Upper lobe of right lung (tissue), 1 donor: ENCODE measurements around the gene SAAL1. TPM values are rescaled to one million over a fixed set of nuclear protein-coding genes. Genes with fewer than 3 reads are reported as not detected.

ENCODE experiments used
- ATAC-seq: fragments of 200-7000 bp; cut with Tn5 transposase; one replicate; pipeline ENCODE4 v1.9.1; 2020; ENCODE audit warnings: mild to moderate bottlenecking, moderate library complexity
- DNase-seq: peaks from one replicate; pipeline ENCODE4 v3.0.0-alpha.2; 2020
- H3K27ac ChIP-seq: fragments of 200-600 bp; one replicate; pipeline ENCODE4 v1.8.0; 2022
- H3K27me3 ChIP-seq: fragments of 200-600 bp; one replicate; pipeline ENCODE4 v1.8.0; 2022; ENCODE audit warnings: mild to moderate bottlenecking
- H3K36me3 ChIP-seq: fragments of 200-600 bp; one replicate; pipeline ENCODE4 v1.8.0; 2022
- H3K4me1 ChIP-seq: fragments of 200-600 bp; one replicate; pipeline ENCODE4 v1.8.0; 2022
- H3K4me3 ChIP-seq: fragments of 200-600 bp; one replicate; pipeline ENCODE4 v1.8.0; 2022; ENCODE audit warnings: mild to moderate bottlenecking
- H3K9me3 ChIP-seq: fragments of 200-600 bp; one replicate; pipeline ENCODE4 v1.8.0; 2022
- intact Hi-C: fragments of 100-400 bp; cut with DNase I; formaldehyde crosslinking; loops from one replicate; pipeline ENCODE4 v1.11.0; 2022
- total RNA-seq: library from RNA; stranded (reverse); fragmentation: NEBNext Ultra II Directional; extraction: Animal tissue kit (Norgen Biotek cat#: 25700); gene quantifications from one replicate; pipeline ENCODE4 v1.2.1, GENCODE V29; 2021
- TF ChIP-seq, protein P1 (sequence below): fragments of 200-600 bp; IDR thresholded peaks from one replicate; pipeline ENCODE4 v1.8.0; 2022; ENCODE audit warnings: antibody characterized with exemption
- donor health status: DM: no; HTN: yes; CAD: no; lungs with severe emphysema.

The SAAL1 gene
- total RNA-seq, 1 donor from 2014 or later, result 8.8 TPM

DNA sequence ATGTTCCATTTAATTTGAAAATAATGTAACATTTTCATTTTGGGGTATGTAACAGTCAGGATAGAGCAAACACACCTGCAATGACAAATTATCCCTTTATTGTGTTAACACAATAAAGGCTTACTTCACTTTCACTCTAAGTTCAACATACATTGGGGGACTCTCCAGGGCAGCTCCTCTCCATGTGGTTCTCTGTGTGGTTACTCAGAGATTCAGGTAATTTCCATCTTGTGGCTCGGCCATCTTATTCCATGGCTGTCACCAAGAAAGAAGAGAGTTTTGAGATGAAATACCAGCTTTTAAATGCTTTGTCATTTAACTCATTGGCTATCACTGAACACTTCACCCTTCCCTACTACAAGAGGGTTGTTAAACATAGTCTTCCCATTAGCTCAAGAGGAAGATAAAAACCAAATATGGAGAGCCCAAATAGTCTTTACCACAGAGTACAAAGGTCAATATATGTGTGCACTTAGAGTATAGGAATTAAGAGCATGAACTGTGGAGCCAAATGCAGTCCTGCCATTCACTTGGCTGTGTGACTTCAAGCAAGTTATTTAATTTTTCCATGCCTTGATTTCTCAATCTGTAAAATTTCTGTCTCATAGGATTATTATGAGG is 49.2 kb downstream of the SAAL1 start:
- H3K4me1 ChIP-seq, result no peaks in the 10 kb centered on the region
- TF ChIP-seq, protein P1, sequence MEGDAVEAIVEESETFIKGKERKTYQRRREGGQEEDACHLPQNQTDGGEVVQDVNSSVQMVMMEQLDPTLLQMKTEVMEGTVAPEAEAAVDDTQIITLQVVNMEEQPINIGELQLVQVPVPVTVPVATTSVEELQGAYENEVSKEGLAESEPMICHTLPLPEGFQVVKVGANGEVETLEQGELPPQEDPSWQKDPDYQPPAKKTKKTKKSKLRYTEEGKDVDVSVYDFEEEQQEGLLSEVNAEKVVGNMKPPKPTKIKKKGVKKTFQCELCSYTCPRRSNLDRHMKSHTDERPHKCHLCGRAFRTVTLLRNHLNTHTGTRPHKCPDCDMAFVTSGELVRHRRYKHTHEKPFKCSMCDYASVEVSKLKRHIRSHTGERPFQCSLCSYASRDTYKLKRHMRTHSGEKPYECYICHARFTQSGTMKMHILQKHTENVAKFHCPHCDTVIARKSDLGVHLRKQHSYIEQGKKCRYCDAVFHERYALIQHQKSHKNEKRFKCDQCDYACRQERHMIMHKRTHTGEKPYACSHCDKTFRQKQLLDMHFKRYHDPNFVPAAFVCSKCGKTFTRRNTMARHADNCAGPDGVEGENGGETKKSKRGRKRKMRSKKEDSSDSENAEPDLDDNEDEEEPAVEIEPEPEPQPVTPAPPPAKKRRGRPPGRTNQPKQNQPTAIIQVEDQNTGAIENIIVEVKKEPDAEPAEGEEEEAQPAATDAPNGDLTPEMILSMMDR, result no peak
- no peaks in the 10 kb centered on the region for H3K36me3 ChIP-seq
- ATAC-seq, result no peak
- no peak overlapping the region for H3K4me3 ChIP-seq
- H3K27ac ChIP-seq, result no peak overlapping the region
- DNase-seq, result no peak
- no peaks in the 10 kb centered on the region for H3K27me3 ChIP-seq
- H3K9me3 ChIP-seq, result no peaks in the 10 kb centered on the region
- intact Hi-C loops, result no loop called here

DNA sequence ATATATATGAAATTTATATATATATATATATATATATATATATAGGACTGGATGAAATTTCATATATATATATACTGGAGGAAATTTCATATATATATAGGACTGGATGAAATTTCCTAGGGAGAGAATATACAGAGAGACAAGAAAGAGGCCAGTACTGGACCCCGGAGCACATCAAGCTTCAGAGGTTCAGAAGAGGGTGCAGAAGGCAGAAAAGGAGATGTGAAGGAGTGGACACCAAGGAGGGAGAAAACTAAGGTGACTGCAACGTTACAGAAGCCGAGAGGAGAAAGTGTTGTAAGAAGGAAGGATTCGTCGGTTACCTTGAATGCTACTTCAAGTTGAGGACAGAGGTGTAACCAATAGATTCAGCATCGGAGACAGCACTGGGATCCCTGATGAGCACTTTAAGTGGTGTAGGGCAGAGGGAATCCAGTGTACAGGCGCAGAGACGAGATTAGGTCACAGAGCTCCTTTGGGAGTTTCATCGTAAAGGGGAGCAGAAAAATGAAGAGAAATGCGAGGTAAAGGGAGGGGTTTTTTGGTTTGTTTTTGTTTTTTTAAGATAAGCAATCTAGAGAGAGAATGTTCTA is 51.3 kb downstream of the SAAL1 start:
- intact Hi-C loops, result no loop called here
- Histone ChIP-seq H3K36me3 (no peaks in the 10 kb centered on the region), H3K27ac (no peak overlapping the region), H3K27me3 (no peaks in the 10 kb centered on the region), H3K4me1 (no peaks in the 10 kb centered on the region), H3K4me3 (no peak overlapping the region), H3K9me3 (no peaks in the 10 kb centered on the region)
- TF ChIP-seq, protein P1, result no peak
- DNase-seq (no peak), ATAC-seq (no peak)

DNA sequence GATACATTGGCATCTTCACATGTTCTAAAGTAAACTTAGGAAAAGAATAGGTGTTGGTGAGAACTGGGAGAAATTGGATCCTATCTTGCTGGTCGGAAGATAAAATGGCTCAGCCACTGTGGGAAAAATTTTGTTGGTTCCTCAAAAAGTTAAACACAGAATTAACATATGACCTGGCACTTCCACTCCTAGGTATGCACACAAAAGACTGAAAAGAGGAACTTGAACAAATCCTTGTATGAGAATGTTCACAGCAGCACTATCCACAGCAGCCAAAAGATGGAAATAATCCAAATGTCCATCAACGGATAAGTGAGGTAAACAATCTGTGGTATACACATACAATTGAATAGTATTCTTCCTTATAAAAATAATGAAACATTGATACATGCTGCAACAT is 55.0 kb downstream of the SAAL1 start:
- TF ChIP-seq, protein P1, result no peak
- peaks cover 25% of the 10 kb centered on the region for H3K27me3 ChIP-seq
- ATAC-seq (no peak), DNase-seq (no peak)
- H3K36me3 ChIP-seq, result no peaks in the 10 kb centered on the region
- H3K27ac ChIP-seq, result no peak overlapping the region
- no peak overlapping the region for H3K4me3 ChIP-seq
- no peaks in the 10 kb centered on the region for H3K9me3 ChIP-seq
- H3K4me1 ChIP-seq, result no peaks in the 10 kb centered on the region
- intact Hi-C loops, result no loop called here

DNA sequence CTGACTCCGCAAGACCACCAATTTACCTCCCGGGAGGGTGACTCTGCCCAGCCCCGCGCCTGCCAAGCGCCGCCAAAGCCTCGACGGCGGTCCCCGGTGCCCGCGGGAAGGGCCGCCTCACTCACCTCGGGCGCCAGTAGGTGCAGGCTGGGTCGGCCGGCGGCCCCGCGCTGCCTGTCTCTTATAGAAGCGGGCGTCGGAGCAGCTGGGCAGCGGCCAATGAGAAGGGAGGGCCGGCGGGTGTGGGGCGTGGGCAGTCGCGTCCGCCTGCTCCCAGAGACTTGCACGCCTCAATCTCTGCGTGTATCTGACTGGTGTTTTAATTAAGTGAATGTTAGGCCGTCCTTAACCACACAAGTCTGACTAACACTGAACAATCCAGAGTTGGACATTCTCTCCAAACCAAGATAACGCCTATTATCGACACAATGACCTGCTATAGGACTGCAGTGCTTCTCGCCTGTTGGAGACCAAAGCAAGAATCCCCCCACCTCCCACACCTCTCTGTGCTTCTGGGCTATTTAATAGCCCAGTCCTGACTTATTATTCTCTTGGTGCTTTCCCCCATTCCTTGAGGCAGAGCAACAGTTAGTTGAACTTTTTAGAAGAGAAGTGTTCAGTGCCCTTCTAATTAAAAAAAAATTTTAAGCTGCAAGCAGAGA is 59.6 kb downstream of the SAAL1 start, which contains the start of gene TPH1:
TSS of gene TPH1 (minus strand) at position 154 of the 662 bp plus-strand sequence. CDS start 5,507 bp downstream, outside the sequence.
- DNase-seq (peak; percentile 79), ATAC-seq (peak; percentile 91)
- TF ChIP-seq, protein P1, result no peak
- no peak within 1 kb of the TSS for H3K27ac ChIP-seq
- H3K4me3 ChIP-seq, result no peak within 1 kb of the TSS
- peaks cover 37% of the 10 kb centered on the region for H3K27me3 ChIP-seq
- H3K9me3 ChIP-seq, result no peaks in the 10 kb centered on the region
- intact Hi-C loops, result no loop called here
- no peaks in the 10 kb centered on the region for H3K36me3 ChIP-seq
- H3K4me1 ChIP-seq, result no peaks in the 10 kb centered on the region

DNA sequence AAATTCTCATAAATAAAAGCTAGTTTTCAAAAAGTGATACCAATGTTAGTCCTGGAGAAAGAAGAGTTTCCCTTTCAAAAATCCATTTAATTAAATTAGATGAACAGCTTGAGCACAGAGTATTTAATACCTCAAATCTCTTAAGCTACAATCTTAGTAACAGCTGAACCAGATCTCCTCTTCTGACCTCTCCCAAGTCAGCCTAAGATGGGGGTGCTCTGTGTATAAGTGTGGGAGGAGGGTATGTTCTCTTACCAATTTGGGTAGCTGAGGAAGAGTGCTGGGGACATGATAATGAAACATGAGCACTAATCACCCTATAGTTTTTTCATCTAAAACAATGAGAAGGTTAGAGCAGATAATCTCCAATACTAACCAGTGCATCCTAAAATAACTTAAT is 69.4 kb downstream of the SAAL1 start:
- Histone ChIP-seq H3K36me3 (no peaks in the 10 kb centered on the region), H3K4me3 (no peak overlapping the region), H3K27ac (no peak overlapping the region), H3K9me3 (no peaks in the 10 kb centered on the region), H3K4me1 (no peaks in the 10 kb centered on the region), H3K27me3 (no peaks in the 10 kb centered on the region)
- TF ChIP-seq, protein P1, result no peak
- ATAC-seq (no peak), DNase-seq (no peak)
- intact Hi-C loops, result no loop called here

Other genes with a start within 250 kb of the SAAL1 start
- gene SERGEF, start 93.0 kb downstream of the SAAL1 start, total RNA-seq, result 37.6 TPM
- gene TPH1, start 59.8 kb downstream of the SAAL1 start, total RNA-seq, result 0.29 TPM
- not detected for gene MRGPRX3, start 26.5 kb upstream of the SAAL1 start, total RNA-seq
- not detected for gene MRGPRX4, start 66.8 kb upstream of the SAAL1 start, total RNA-seq
- not detected for gene SAA4, start 130.7 kb upstream of the SAAL1 start, total RNA-seq
- gene SAA2, start 142.6 kb upstream of the SAAL1 start, total RNA-seq, result 4.2 TPM
- gene SAA1, start 160.2 kb upstream of the SAAL1 start, total RNA-seq, result 13.3 TPM
- 33.0 TPM for gene HPS5, start 216.1 kb upstream of the SAAL1 start, total RNA-seq
- gene GTF2H1, start 216.5 kb upstream of the SAAL1 start, total RNA-seq, result 40.8 TPM